K562 (cell line): ENCODE results near the gene NDOR1. TPM values are rescaled to one million over a fixed set of nuclear protein-coding genes. Genes with fewer than 3 reads are reported as not detected.
A peak's percentile ranks its signal among the peaks of the same experiment; 100 is the strongest.

Experiments
- ERF ChIP-seq: fragments of 450-650 bp; formaldehyde crosslinking; IDR thresholded peaks from 2 replicates; pipeline ENCODE4 v1.4.0; 2020; ENCODE audit warnings: mild to moderate bottlenecking, mixed read lengths
- HMG20B ChIP-seq: fragments of 250-450 bp; sonication (Bioruptor Pico); IDR thresholded peaks from 2 replicates; pipeline ENCODE4 v1.5.0; 2021; ENCODE audit warnings: mild to moderate bottlenecking
- MCM7 ChIP-seq, 2 experiments: fragments of 450-650 bp; IDR thresholded peaks; 2 replicates each; pipeline ENCODE4 v1.6.1; 2016 to 2018
- MYC ChIP-seq, 2 experiments: fragments of 250-450 bp in 1 of 2; sonication (Bioruptor Pico) in 1 of 2; IDR thresholded peaks; 2 replicates each; pipeline versions ENCODE4 v1.5.1 to v1.6.1; 2012 to 2021; ENCODE audit warnings: low read depth in 2 of 2, borderline replicate concordance in 1 of 2, improper control_type of control experiment in 1 of 2, low read length in 1 of 2, mild to moderate bottlenecking in 1 of 2, moderate library complexity in 1 of 2
- NCOA6 ChIP-seq: fragments of 450-650 bp; IDR thresholded peaks from 2 replicates; pipeline ENCODE4 v1.6.1; 2017; ENCODE audit warnings: mild to moderate bottlenecking
- NEUROD1 ChIP-seq: fragments of 150-350 bp; IDR thresholded peaks from 2 replicates; pipeline ENCODE4 v1.6.1; 2014; ENCODE audit warnings: borderline replicate concordance, low read length, low read depth; ENCODE audit not compliant: partially characterized antibody
- POLR2H ChIP-seq: IDR thresholded peaks from 2 replicates; pipeline ENCODE4 v1.6.1; 2016; ENCODE audit warnings: missing genetic modification characterization, low read depth, mild to moderate bottlenecking, control low read depth, missing compliant biosample characterization, moderate library complexity
- PRPF4 ChIP-seq: fragments of 200-400 bp; formaldehyde crosslinking; IDR thresholded peaks from one replicate; pipeline ENCODE4 v1.6.1; 2017; ENCODE audit warnings: low read length, low read depth, mild to moderate bottlenecking; ENCODE audit not compliant: insufficient read depth, poor library complexity, severe bottlenecking
- SP2 ChIP-seq: IDR thresholded peaks from 2 replicates; pipeline ENCODE4 v1.6.1; 2011; ENCODE audit warnings: mild to moderate bottlenecking, low read depth, low read length, moderate library complexity; ENCODE audit not compliant: poor library complexity, severe bottlenecking; ENCODE audit errors: extremely low read depth
- ZBTB33 ChIP-seq: sonication (generic); formaldehyde crosslinking; IDR thresholded peaks from 2 replicates; pipeline ENCODE4 v1.8.1; 2023; ENCODE audit warnings: mild to moderate bottlenecking, missing genetic modification reagents
- ZNF174 ChIP-seq: fragments of 250-450 bp; sonication (Bioruptor Pico); IDR thresholded peaks from 2 replicates; pipeline ENCODE4 v1.4.0; 2020; ENCODE audit warnings: mild to moderate bottlenecking
- ZNF639 ChIP-seq, 2 experiments: fragments of 200-800 bp in 1 of 2; sonication (Bioruptor generic) in 1 of 2; sonication (generic) in 1 of 2; formaldehyde crosslinking in 1 of 2; IDR thresholded peaks in 1 of 2; conservative IDR thresholded peaks in 1 of 2; 2 replicates each; pipeline versions ENCODE4 v1.5.0 to v1.6.1; 2016 to 2020; ENCODE audit warnings: missing compliant biosample characterization in 1 of 2, missing genetic modification characterization in 1 of 2, missing genetic modification reagents in 1 of 2
- ZNF780A ChIP-seq: fragments of 250-450 bp; sonication (Bioruptor Pico); IDR thresholded peaks from 2 replicates; pipeline ENCODE4 v1.5.0; 2021; ENCODE audit warnings: mild to moderate bottlenecking
- polyA plus RNA-seq, 8 experiments: library from polyadenylated mRNA; depleted of rRNA in 4 of 8; stranded (reverse) in 5 of 8; unstranded in 3 of 8; fragments of >200 nt; fragmentation: Nextera tagmentation in 2 of 8; fragmentation: Illumina TruSeq in 1 of 8; extraction: Ambion mirVana in 2 of 8; extraction: Trizol in 1 of 8; gene quantifications; 2 replicates each; pipeline versions ENCODE4 v1.2.1 to v1.2.3, GENCODE V29; 2011 to 2014; ENCODE audit warnings: inconsistent platforms in 1 of 8, missing spikeins in 1 of 8
- total RNA-seq, 7 experiments: library from RNA; depleted of rRNA in 6 of 7; stranded (reverse); fragments of >200 nt in 6 of 7; fragmentation: Illumina TruSeq in 2 of 7; extraction: Trizol in 2 of 7; gene quantifications; 2 replicates each; pipeline versions ENCODE4 v1.2.1 to v1.2.3, GENCODE V29; 2011 to 2021; ENCODE audit warnings: low replicate concordance in 1 of 7

Gene NDOR1
- total and polyA plus RNA-seq, 9 of the 15 experiments (the other 6 are each of a cell fraction or from before 2014, with no cell fraction given) = 0.06 to 36.9 (median 6.9) TPM

GRCh38 chr9:137234055-137234697 lies 28.7 kb downstream of the NDOR1 start (continued):
- TF ChIP-seq ZNF639 (CRISPR knock-in tag; conservative IDR thresholded peaks at IDR 0.05 in 1 of 2, IDR thresholded peaks at IDR 0.05 in 1 of 2) = no peak
- TF ChIP-seq POLR2H (tag) = no peak
- no peak for TF ChIP-seq ZNF780A (CRISPR knock-in tag)
- TF ChIP-seq MCM7 (IDR thresholded peaks at IDR 0.05) = no peak
- TF ChIP-seq SP2 = no peak
- TF ChIP-seq NCOA6 = no peak
- TF ChIP-seq ZBTB33 (CRISPR knock-in tag) = peak; percentile 92
- no peak for TF ChIP-seq PRPF4
- no peak for TF ChIP-seq ERF
- no peak for TF ChIP-seq HMG20B (CRISPR knock-in tag)
- 0 out of 2 replicates have a peak, but pooled peaks have one; percentile 15 for TF ChIP-seq MYC (IDR thresholded peaks at IDR 0.05; ENCODE audit: low read depth, low read length)
- TF ChIP-seq MYC (CRISPR knock-in tag; IDR thresholded peaks at IDR 0.05; ENCODE audit: borderline replicate concordance, low read depth) = no peak
- TF ChIP-seq ZNF174 (CRISPR knock-in tag) = no peak
- TF ChIP-seq NEUROD1 = no peak
